Transverse colon (tissue), 4 donors: ENCODE results near the gene SH2D4B.

Experiments used
- CTCF ChIP-seq, 5 experiments: fragments of 200-600 bp in 3 of 5; fragments of 450-650 bp in 2 of 5; sonication (generic) in 3 of 5; IDR thresholded peaks; 1 replicate in 2 of 5; 2 replicates in 3 of 5; pipeline ENCODE4 v1.5.1; 2016 to 2017; ENCODE audit warnings: antibody characterized with exemption in 5 of 5, inconsistent platforms in 3 of 5, mild to moderate bottlenecking in 2 of 5, moderate library complexity in 1 of 5
- EP300 ChIP-seq: sonication (generic); formaldehyde crosslinking; IDR thresholded peaks from one replicate; pipeline ENCODE4 v1.6.1; 2017; ENCODE audit warnings: antibody characterized with exemption, low read depth
- POLR2A ChIP-seq: fragments of 450-650 bp; IDR thresholded peaks from one replicate; pipeline ENCODE4 v1.6.1; 2016; ENCODE audit warnings: antibody characterized with exemption, mild to moderate bottlenecking, moderate library complexity
- POLR2AphosphoS5 ChIP-seq, 3 donors: sonication (generic); formaldehyde crosslinking; IDR thresholded peaks; one replicate each; pipeline ENCODE4 v1.6.1; 2016; ENCODE audit warnings: antibody characterized with exemption in 3 of 3

GRCh38 chr10:80540618-80540980, 2.9 kb downstream of the SH2D4B start:
- TF ChIP-seq POLR2A = no peak
- no peak for TF ChIP-seq CTCF (IDR thresholded peaks at IDR 0.05)
- no peak for TF ChIP-seq EP300
- no peak for TF ChIP-seq POLR2AphosphoS5 (IDR thresholded peaks at IDR 0.05)
